ENCODE data around the gene EXOC3L1.

DNA sequence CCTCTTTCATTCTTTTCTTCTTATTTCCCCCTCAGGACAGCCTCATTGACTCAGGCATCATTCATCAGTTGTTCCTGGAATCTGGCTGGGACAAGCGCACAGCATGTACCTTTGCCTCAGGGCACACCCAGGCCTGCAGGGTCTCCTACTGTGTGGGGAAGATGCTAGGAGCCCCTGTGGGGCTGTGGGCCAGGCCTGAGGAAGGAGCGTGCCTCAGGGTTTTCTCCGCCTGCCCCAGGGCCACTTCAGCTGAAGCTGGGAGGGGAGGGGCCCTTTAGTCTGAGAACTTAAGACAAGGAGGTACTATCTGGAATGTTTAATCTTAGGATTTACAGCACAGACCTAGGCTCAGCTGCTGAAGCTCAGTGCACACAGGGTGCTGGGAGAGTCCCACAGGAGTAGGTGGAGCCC, 16.9 kb upstream of the EXOC3L1 start:
- TF ChIP-seq, protein P1, sequence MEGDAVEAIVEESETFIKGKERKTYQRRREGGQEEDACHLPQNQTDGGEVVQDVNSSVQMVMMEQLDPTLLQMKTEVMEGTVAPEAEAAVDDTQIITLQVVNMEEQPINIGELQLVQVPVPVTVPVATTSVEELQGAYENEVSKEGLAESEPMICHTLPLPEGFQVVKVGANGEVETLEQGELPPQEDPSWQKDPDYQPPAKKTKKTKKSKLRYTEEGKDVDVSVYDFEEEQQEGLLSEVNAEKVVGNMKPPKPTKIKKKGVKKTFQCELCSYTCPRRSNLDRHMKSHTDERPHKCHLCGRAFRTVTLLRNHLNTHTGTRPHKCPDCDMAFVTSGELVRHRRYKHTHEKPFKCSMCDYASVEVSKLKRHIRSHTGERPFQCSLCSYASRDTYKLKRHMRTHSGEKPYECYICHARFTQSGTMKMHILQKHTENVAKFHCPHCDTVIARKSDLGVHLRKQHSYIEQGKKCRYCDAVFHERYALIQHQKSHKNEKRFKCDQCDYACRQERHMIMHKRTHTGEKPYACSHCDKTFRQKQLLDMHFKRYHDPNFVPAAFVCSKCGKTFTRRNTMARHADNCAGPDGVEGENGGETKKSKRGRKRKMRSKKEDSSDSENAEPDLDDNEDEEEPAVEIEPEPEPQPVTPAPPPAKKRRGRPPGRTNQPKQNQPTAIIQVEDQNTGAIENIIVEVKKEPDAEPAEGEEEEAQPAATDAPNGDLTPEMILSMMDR (IDR thresholded peaks at IDR 0.05) = no peak
- no peak for TF ChIP-seq POLR2A (IDR thresholded peaks at IDR 0.05)
